ENCODE measurements around the gene INTS2.

INTS2 gene

GRCh38 chr17:61848896-61849295, 78.9 kb downstream of the INTS2 start:
- Mint-ChIP-seq H3K9me3 (no peaks in the 10 kb centered on the region), H3K27me3 (ENCODE audit: low read depth) (no peaks in the 10 kb centered on the region), H3K4me3 (no peak overlapping the region), H3K27ac (no peak overlapping the region), H3K4me1 (ENCODE audit: low read depth) (peaks cover 3% of the 10 kb centered on the region), H3K36me3 (ENCODE audit: low read depth) (peaks cover 34% of the 10 kb centered on the region)
- DNase-seq (ENCODE audit: low spot score) = no peak

- Mint-ChIP-seq H3K36me3 (ENCODE audit: low read depth) (peaks cover 34% of the 10 kb centered on the region), H3K27me3 (ENCODE audit: low read depth) (no peaks in the 10 kb centered on the region), H3K9me3 (no peaks in the 10 kb centered on the region), H3K4me3 (no peak overlapping the region), H3K4me1 (ENCODE audit: low read depth) (peaks cover 3% of the 10 kb centered on the region), H3K27ac (no peak overlapping the region)
- DNase-seq (ENCODE audit: low spot score) = no peak
These were observed 79.5 kb downstream of the INTS2 start for GRCh38 chr17:61848247-61848646.

GRCh38 chr17:61847659-61848058, 80.1 kb downstream of the INTS2 start:
- Mint-ChIP-seq H3K4me1 (ENCODE audit: low read depth) (no peaks in the 10 kb centered on the region), H3K27me3 (ENCODE audit: low read depth) (no peaks in the 10 kb centered on the region), H3K27ac (no peak overlapping the region), H3K36me3 (ENCODE audit: low read depth) (peaks cover 35% of the 10 kb centered on the region), H3K9me3 (no peaks in the 10 kb centered on the region), H3K4me3 (no peak overlapping the region)
- DNase-seq (ENCODE audit: low spot score) = no peak

- Mint-ChIP-seq H3K27ac (no peak overlapping the region), H3K9me3 (no peaks in the 10 kb centered on the region), H3K36me3 (ENCODE audit: low read depth) (peaks cover 38% of the 10 kb centered on the region), H3K27me3 (ENCODE audit: low read depth) (no peaks in the 10 kb centered on the region), H3K4me3 (no peak overlapping the region), H3K4me1 (ENCODE audit: low read depth) (no peaks in the 10 kb centered on the region)
- DNase-seq (ENCODE audit: low spot score) = no peak
These were observed 80.9 kb downstream of the INTS2 start for GRCh38 chr17:61846761-61847375.

GRCh38 chr17:61846088-61846487, 81.7 kb downstream of the INTS2 start:
- Mint-ChIP-seq H3K27ac (no peak overlapping the region), H3K27me3 (ENCODE audit: low read depth) (no peaks in the 10 kb centered on the region), H3K36me3 (ENCODE audit: low read depth) (peaks cover 41% of the 10 kb centered on the region), H3K4me3 (no peak overlapping the region), H3K4me1 (ENCODE audit: low read depth) (no peaks in the 10 kb centered on the region), H3K9me3 (no peaks in the 10 kb centered on the region)
- no peak for DNase-seq (ENCODE audit: low spot score)

GRCh38 chr17:61843435-61843834, 84.3 kb downstream of the INTS2 start:
- Mint-ChIP-seq H3K4me3 (no peak overlapping the region), H3K27me3 (ENCODE audit: low read depth) (no peaks in the 10 kb centered on the region), H3K9me3 (no peaks in the 10 kb centered on the region), H3K27ac (no peak overlapping the region), H3K36me3 (ENCODE audit: low read depth) (peaks cover 42% of the 10 kb centered on the region), H3K4me1 (ENCODE audit: low read depth) (no peaks in the 10 kb centered on the region)
- DNase-seq (ENCODE audit: low spot score) = no peak

- no peak for DNase-seq (ENCODE audit: low spot score)
- Mint-ChIP-seq H3K36me3 (ENCODE audit: low read depth) (peaks cover 42% of the 10 kb centered on the region), H3K9me3 (no peaks in the 10 kb centered on the region), H3K27me3 (ENCODE audit: low read depth) (no peaks in the 10 kb centered on the region), H3K4me3 (no peak overlapping the region), H3K27ac (no peak overlapping the region), H3K4me1 (ENCODE audit: low read depth) (no peaks in the 10 kb centered on the region)
These were observed 84.9 kb downstream of the INTS2 start for GRCh38 chr17:61842899-61843298.

GRCh38 chr17:61839300-61839786, 88.4 kb downstream of the INTS2 start:
- no peak overlapping the region for H3K27ac Mint-ChIP-seq
- H3K9me3 Mint-ChIP-seq = no peaks in the 10 kb centered on the region
- H3K27me3 Mint-ChIP-seq (ENCODE audit: low read depth) = no peaks in the 10 kb centered on the region
- no peak for DNase-seq (ENCODE audit: low spot score)
- no peak overlapping the region for H3K4me3 Mint-ChIP-seq
- H3K36me3 Mint-ChIP-seq (ENCODE audit: low read depth) = peaks cover 32% of the 10 kb centered on the region
- H3K4me1 Mint-ChIP-seq (ENCODE audit: low read depth) = peaks cover 2% of the 10 kb centered on the region

GRCh38 chr17:61837175-61838051, 90.4 kb downstream of the INTS2 start:
- Mint-ChIP-seq H3K4me1 (ENCODE audit: low read depth) (peaks cover 2% of the 10 kb centered on the region), H3K27me3 (ENCODE audit: low read depth) (no peaks in the 10 kb centered on the region), H3K27ac (no peak overlapping the region), H3K9me3 (no peaks in the 10 kb centered on the region), H3K36me3 (ENCODE audit: low read depth) (peaks cover 20% of the 10 kb centered on the region), H3K4me3 (no peak overlapping the region)
- DNase-seq (ENCODE audit: low spot score) = no peak

GRCh38 chr17:61836266-61837174, 91.3 kb downstream of the INTS2 start:
- H3K36me3 Mint-ChIP-seq (ENCODE audit: low read depth) = peaks cover 17% of the 10 kb centered on the region
- H3K27ac Mint-ChIP-seq = no peak overlapping the region
- no peaks in the 10 kb centered on the region for H3K9me3 Mint-ChIP-seq
- peaks cover 2% of the 10 kb centered on the region for H3K4me1 Mint-ChIP-seq (ENCODE audit: low read depth)
- H3K27me3 Mint-ChIP-seq (ENCODE audit: low read depth) = no peaks in the 10 kb centered on the region
- DNase-seq (ENCODE audit: low spot score) = no peak
- no peak overlapping the region for H3K4me3 Mint-ChIP-seq

- H3K27me3 Mint-ChIP-seq (ENCODE audit: low read depth) = no peaks in the 10 kb centered on the region
- DNase-seq (ENCODE audit: low spot score) = no peak
- H3K9me3 Mint-ChIP-seq = no peaks in the 10 kb centered on the region
- H3K36me3 Mint-ChIP-seq (ENCODE audit: low read depth) = peaks cover 10% of the 10 kb centered on the region
- H3K4me1 Mint-ChIP-seq (ENCODE audit: low read depth) = peaks cover 2% of the 10 kb centered on the region
- H3K4me3 Mint-ChIP-seq = no peak overlapping the region
- H3K27ac Mint-ChIP-seq = no peak overlapping the region
These were observed 92.2 kb downstream of the INTS2 start for GRCh38 chr17:61835606-61836005.

GRCh38 chr17:61834610-61835009, 93.2 kb downstream of the INTS2 start:
- H3K36me3 Mint-ChIP-seq (ENCODE audit: low read depth) = peaks cover 14% of the 10 kb centered on the region

GRCh38 chr17:61833536-61834193, 94.1 kb downstream of the INTS2 start:
- no peak for DNase-seq (ENCODE audit: low spot score)
- Mint-ChIP-seq H3K27ac (no peak overlapping the region), H3K4me1 (ENCODE audit: low read depth) (peaks cover 2% of the 10 kb centered on the region), H3K27me3 (ENCODE audit: low read depth) (no peaks in the 10 kb centered on the region), H3K9me3 (no peaks in the 10 kb centered on the region), H3K4me3 (no peak overlapping the region), H3K36me3 (ENCODE audit: low read depth) (peaks cover 18% of the 10 kb centered on the region)

More at GRCh38 chr17:61834610-61835009, 93.2 kb downstream of the INTS2 start:
- Mint-ChIP-seq H3K27ac (no peak overlapping the region), H3K9me3 (no peaks in the 10 kb centered on the region), H3K27me3 (ENCODE audit: low read depth) (no peaks in the 10 kb centered on the region), H3K4me1 (ENCODE audit: low read depth) (peaks cover 2% of the 10 kb centered on the region), H3K4me3 (no peak overlapping the region)
- no peak for DNase-seq (ENCODE audit: low spot score)

Data from T-helper 2 cell treated with Interferon-gamma antibody and Interleukin-4, amounts not matched to agents 5 μg/mL and 100 μg/mL, for 36 hours (primary cell).